ENCODE data around the gene WDR70.

WDR70 gene

DNA sequence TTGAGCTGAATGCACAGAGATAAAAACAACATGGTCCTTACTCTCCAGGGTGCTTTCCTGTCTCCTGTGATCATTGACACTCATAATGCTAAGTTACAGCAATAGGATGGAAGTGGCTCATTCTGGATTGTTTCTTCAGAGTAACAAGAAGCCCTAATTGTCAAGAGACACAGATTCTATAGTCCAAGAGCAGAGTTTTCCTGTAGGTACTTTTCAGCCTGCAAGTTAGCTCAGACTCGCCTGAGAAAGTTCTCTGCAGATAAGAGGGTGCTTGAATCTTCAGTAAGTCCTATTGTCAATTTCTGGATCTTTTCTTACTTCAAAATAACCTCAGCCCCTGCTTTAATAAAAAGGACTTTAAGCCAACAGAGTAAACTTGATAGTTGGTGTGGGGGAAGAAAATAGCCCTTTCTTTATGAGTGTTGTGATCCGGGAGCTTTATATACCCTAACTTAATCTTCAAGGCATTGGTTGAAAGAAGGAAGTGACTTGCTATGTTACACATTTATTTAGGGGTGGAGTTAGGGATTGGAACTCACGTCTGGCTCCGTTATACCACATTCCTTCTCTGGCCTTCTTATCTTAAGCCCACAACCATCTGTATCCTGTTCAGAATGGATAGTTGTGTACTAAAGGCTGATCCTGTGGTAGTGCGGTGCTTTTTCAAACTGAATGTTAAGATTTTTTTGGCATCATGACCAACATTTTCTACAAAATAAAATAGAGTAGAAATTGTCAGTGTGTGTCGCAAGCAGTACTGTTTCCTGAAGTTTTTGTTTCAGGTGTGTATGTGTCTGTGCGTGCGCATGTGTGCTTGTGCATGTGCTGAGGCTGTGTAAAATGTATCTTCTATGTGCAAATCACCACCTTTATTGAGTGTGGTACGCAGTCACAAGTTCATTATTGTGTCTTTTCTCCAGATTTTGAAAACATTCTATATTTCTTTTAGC is 173.9 kb downstream of the WDR70 start:
- no peak overlapping the region for H3K9ac ChIP-seq (ENCODE audit: low read length in 2 of 2)
- H3K27me3 ChIP-seq (ENCODE audit: control insufficient read depth in 1 of 2, insufficient read depth in 2 of 2, low read length in 2 of 2) = no peaks in the 10 kb centered on the region
- H3K4me3 ChIP-seq (ENCODE audit: low read length in 2 of 2) = no peak overlapping the region
- no peak overlapping the region for H3K27ac ChIP-seq (ENCODE audit: low read length)
- H3K36me3 ChIP-seq (ENCODE audit: control insufficient read depth in 2 of 2, insufficient read depth in 2 of 2, low read length in 2 of 2) = no peaks in the 10 kb centered on the region
- H3K9me3 ChIP-seq (ENCODE audit: control insufficient read depth in 2 of 2, low read length in 2 of 2) = peaks cover 2 to 4% of the 10 kb centered on the region in 2 donors
- H3K4me1 ChIP-seq (ENCODE audit: control insufficient read depth, insufficient read depth, low read length) = no peaks in the 10 kb centered on the region

DNA sequence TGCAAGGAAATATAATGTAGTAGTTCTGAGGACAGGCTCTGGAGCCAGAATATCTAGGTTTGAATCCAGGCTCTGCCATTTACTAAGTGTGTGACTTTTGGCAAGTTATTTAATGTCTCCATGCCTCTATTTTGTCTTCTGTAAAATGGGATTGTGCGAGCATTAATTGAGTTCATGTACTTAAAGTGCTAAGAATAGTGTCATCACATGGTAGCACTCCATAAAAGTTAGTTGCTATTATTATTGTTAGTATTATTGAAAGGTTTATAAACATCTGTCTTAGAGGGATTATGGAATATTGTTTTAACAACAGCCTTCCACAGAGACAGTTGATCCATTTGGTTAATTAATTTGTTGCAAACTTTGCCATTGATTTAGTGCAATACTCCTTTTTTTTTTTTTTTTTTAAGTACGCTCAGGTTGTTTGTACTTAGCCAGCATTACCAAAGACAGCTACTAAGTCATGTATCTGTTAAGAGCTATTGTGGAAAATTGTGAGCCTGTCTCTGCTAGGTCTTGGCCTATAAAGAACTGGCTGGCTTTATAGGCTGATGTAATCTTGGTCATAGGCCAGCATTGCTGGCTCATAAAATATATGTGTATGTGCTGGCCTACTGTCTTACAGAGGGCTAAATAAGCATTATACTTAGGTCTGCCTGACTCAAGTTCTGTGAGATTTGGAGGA is 174.7 kb downstream of the WDR70 start:
- H3K4me3 ChIP-seq (ENCODE audit: low read length in 2 of 2) = no peak overlapping the region
- no peaks in the 10 kb centered on the region for H3K36me3 ChIP-seq (ENCODE audit: control insufficient read depth in 2 of 2, insufficient read depth in 2 of 2, low read length in 2 of 2)
- H3K4me1 ChIP-seq (ENCODE audit: control insufficient read depth, insufficient read depth, low read length) = no peaks in the 10 kb centered on the region
- H3K27me3 ChIP-seq (ENCODE audit: control insufficient read depth in 1 of 2, insufficient read depth in 2 of 2, low read length in 2 of 2) = no peaks in the 10 kb centered on the region
- peaks cover 2 to 4% of the 10 kb centered on the region in 2 donors for H3K9me3 ChIP-seq (ENCODE audit: control insufficient read depth in 2 of 2, low read length in 2 of 2)
- no peak overlapping the region for H3K27ac ChIP-seq (ENCODE audit: low read length)
- H3K9ac ChIP-seq (ENCODE audit: low read length in 2 of 2) = no peak overlapping the region

DNA sequence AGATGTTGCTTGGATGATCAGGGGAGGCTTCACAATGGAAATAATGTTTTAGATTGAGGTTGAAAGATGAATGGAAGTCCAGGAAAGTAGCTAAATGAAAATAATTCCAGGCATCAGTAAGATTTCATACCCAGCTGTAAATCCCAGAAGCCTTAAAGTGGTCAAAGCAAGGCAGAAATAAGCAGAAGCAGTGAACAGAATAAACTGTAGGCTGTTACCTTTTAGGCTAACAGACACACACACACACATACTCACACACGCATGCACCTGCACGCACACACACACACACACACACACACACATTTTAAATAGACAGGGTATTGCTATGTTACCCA is 175.3 kb downstream of the WDR70 start:
- peaks cover 2 to 4% of the 10 kb centered on the region in 2 donors for H3K9me3 ChIP-seq (ENCODE audit: control insufficient read depth in 2 of 2, low read length in 2 of 2)
- H3K9ac ChIP-seq (ENCODE audit: low read length in 2 of 2) = no peak overlapping the region
- H3K27me3 ChIP-seq (ENCODE audit: control insufficient read depth in 1 of 2, insufficient read depth in 2 of 2, low read length in 2 of 2) = no peaks in the 10 kb centered on the region
- H3K36me3 ChIP-seq (ENCODE audit: control insufficient read depth in 2 of 2, insufficient read depth in 2 of 2, low read length in 2 of 2) = no peaks in the 10 kb centered on the region
- H3K4me1 ChIP-seq (ENCODE audit: control insufficient read depth, insufficient read depth, low read length) = no peaks in the 10 kb centered on the region
- no peak overlapping the region for H3K27ac ChIP-seq (ENCODE audit: low read length)
- H3K4me3 ChIP-seq (ENCODE audit: low read length in 2 of 2) = no peak overlapping the region

- no peaks in the 10 kb centered on the region for H3K4me1 ChIP-seq (ENCODE audit: control insufficient read depth, insufficient read depth, low read length)
- H3K4me3 ChIP-seq (ENCODE audit: low read length in 2 of 2) = no peak overlapping the region
- H3K27ac ChIP-seq (ENCODE audit: low read length) = no peak overlapping the region
- H3K9ac ChIP-seq (ENCODE audit: low read length in 2 of 2) = no peak overlapping the region
- no peaks in the 10 kb centered on the region for H3K36me3 ChIP-seq (ENCODE audit: control insufficient read depth in 2 of 2, insufficient read depth in 2 of 2, low read length in 2 of 2)
- H3K27me3 ChIP-seq (ENCODE audit: control insufficient read depth in 1 of 2, insufficient read depth in 2 of 2, low read length in 2 of 2) = no peaks in the 10 kb centered on the region
- peaks cover 2 to 4% of the 10 kb centered on the region in 2 donors for H3K9me3 ChIP-seq (ENCODE audit: control insufficient read depth in 2 of 2, low read length in 2 of 2)
These were observed 175.8 kb downstream of the WDR70 start for GRCh38 chr5:37554938-37555337.

GRCh38 chr5:37557734-37558293 is 178.7 kb downstream of the WDR70 start:
- peaks cover 2 to 4% of the 10 kb centered on the region in 2 donors for H3K9me3 ChIP-seq (ENCODE audit: control insufficient read depth in 2 of 2, low read length in 2 of 2)
- no peaks in the 10 kb centered on the region for H3K36me3 ChIP-seq (ENCODE audit: control insufficient read depth in 2 of 2, insufficient read depth in 2 of 2, low read length in 2 of 2)
- no peak overlapping the region for H3K9ac ChIP-seq (ENCODE audit: low read length in 2 of 2)
- no peaks in the 10 kb centered on the region for H3K4me1 ChIP-seq (ENCODE audit: control insufficient read depth, insufficient read depth, low read length)
- no peaks in the 10 kb centered on the region for H3K27me3 ChIP-seq (ENCODE audit: control insufficient read depth in 1 of 2, insufficient read depth in 2 of 2, low read length in 2 of 2)
- H3K27ac ChIP-seq (ENCODE audit: low read length) = no peak overlapping the region
- H3K4me3 ChIP-seq (ENCODE audit: low read length in 2 of 2) = no peak overlapping the region

GRCh38 chr5:37565062-37565670 is 186.0 kb downstream of the WDR70 start:
- Histone ChIP-seq H3K9ac (ENCODE audit: low read length in 2 of 2) (no peak overlapping the region), H3K27me3 (ENCODE audit: control insufficient read depth in 1 of 2, insufficient read depth in 2 of 2, low read length in 2 of 2) (no peaks in the 10 kb centered on the region), H3K4me3 (ENCODE audit: low read length in 2 of 2) (no peak overlapping the region), H3K4me1 (ENCODE audit: control insufficient read depth, insufficient read depth, low read length) (no peaks in the 10 kb centered on the region), H3K27ac (ENCODE audit: low read length) (no peak overlapping the region), H3K9me3 (ENCODE audit: control insufficient read depth in 2 of 2, low read length in 2 of 2) (no peaks in the 10 kb centered on the region), H3K36me3 (ENCODE audit: control insufficient read depth in 2 of 2, insufficient read depth in 2 of 2, low read length in 2 of 2) (no peaks in the 10 kb centered on the region)

DNA sequence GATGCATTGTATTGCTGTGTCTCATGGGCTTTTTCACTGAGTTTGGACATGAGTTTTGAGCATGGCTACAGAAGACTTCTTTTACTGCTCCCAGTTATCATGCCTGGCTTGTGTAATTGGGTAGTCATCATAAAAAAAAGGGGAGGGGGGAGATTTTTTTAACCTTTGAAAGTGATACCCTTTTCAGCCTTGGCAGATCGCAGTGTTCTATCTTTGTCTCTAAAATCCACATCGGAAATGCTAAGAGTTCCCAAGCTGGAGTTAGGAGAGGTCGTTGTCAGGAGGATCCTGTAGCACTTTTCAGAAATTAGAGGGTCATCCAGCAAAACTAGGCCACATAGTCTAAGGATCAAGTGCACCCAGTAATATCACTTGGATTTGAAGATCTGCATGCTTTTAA is 188.4 kb downstream of the WDR70 start:
- Histone ChIP-seq H3K9ac (ENCODE audit: low read length in 2 of 2) (no peak overlapping the region), H3K4me1 (ENCODE audit: control insufficient read depth, insufficient read depth, low read length) (no peaks in the 10 kb centered on the region), H3K4me3 (ENCODE audit: low read length in 2 of 2) (no peak overlapping the region), H3K9me3 (ENCODE audit: control insufficient read depth in 2 of 2, low read length in 2 of 2) (no peaks in the 10 kb centered on the region), H3K27me3 (ENCODE audit: control insufficient read depth in 1 of 2, insufficient read depth in 2 of 2, low read length in 2 of 2) (no peaks in the 10 kb centered on the region), H3K27ac (ENCODE audit: low read length) (no peak overlapping the region), H3K36me3 (ENCODE audit: control insufficient read depth in 2 of 2, insufficient read depth in 2 of 2, low read length in 2 of 2) (no peaks in the 10 kb centered on the region)

GRCh38 chr5:37568018-37568753 is 189.1 kb downstream of the WDR70 start:
- Histone ChIP-seq H3K27ac (ENCODE audit: low read length) (no peak overlapping the region), H3K9me3 (ENCODE audit: control insufficient read depth in 2 of 2, low read length in 2 of 2) (no peaks in the 10 kb centered on the region), H3K4me1 (ENCODE audit: control insufficient read depth, insufficient read depth, low read length) (no peaks in the 10 kb centered on the region), H3K36me3 (ENCODE audit: control insufficient read depth in 2 of 2, insufficient read depth in 2 of 2, low read length in 2 of 2) (no peaks in the 10 kb centered on the region), H3K4me3 (ENCODE audit: low read length in 2 of 2) (no peak overlapping the region), H3K9ac (ENCODE audit: low read length in 2 of 2) (no peak overlapping the region), H3K27me3 (ENCODE audit: control insufficient read depth in 1 of 2, insufficient read depth in 2 of 2, low read length in 2 of 2) (no peaks in the 10 kb centered on the region)

GRCh38 chr5:37568893-37569292 is 189.8 kb downstream of the WDR70 start:
- no peaks in the 10 kb centered on the region for H3K27me3 ChIP-seq (ENCODE audit: control insufficient read depth in 1 of 2, insufficient read depth in 2 of 2, low read length in 2 of 2)
- H3K27ac ChIP-seq (ENCODE audit: low read length) = no peak overlapping the region
- H3K4me3 ChIP-seq (ENCODE audit: low read length in 2 of 2) = no peak overlapping the region
- H3K9me3 ChIP-seq (ENCODE audit: control insufficient read depth in 2 of 2, low read length in 2 of 2) = no peaks in the 10 kb centered on the region
- H3K4me1 ChIP-seq (ENCODE audit: control insufficient read depth, insufficient read depth, low read length) = no peaks in the 10 kb centered on the region
- H3K9ac ChIP-seq (ENCODE audit: low read length in 2 of 2) = no peak overlapping the region
- H3K36me3 ChIP-seq (ENCODE audit: control insufficient read depth in 2 of 2, insufficient read depth in 2 of 2, low read length in 2 of 2) = no peaks in the 10 kb centered on the region

- Histone ChIP-seq H3K27ac (ENCODE audit: low read length) (no peak overlapping the region), H3K27me3 (ENCODE audit: control insufficient read depth in 1 of 2, insufficient read depth in 2 of 2, low read length in 2 of 2) (no peaks in the 10 kb centered on the region), H3K9ac (ENCODE audit: low read length in 2 of 2) (no peak overlapping the region), H3K4me1 (ENCODE audit: control insufficient read depth, insufficient read depth, low read length) (no peaks in the 10 kb centered on the region), H3K4me3 (ENCODE audit: low read length in 2 of 2) (no peak overlapping the region), H3K9me3 (ENCODE audit: control insufficient read depth in 2 of 2, low read length in 2 of 2) (no peaks in the 10 kb centered on the region), H3K36me3 (ENCODE audit: control insufficient read depth in 2 of 2, insufficient read depth in 2 of 2, low read length in 2 of 2) (no peaks in the 10 kb centered on the region)
These were observed 190.3 kb downstream of the WDR70 start for GRCh38 chr5:37569466-37569865.
